HepG2 (cell line): ENCODE data around the gene RASA3. TPM values are rescaled to one million over a fixed set of nuclear protein-coding genes. Genes with fewer than 3 reads are reported as not detected.
"Not testable (repeated sequence)": the region's sequence is repeated elsewhere in the genome, so short reads cannot be mapped to it uniquely, and the experiment has no call there.

Experiments used
- ATAC-seq: fragments of 200-7000 bp; cut with Tn5 transposase; 3 replicates; pipeline ENCODE4 v1.9.1; 2020; ENCODE audit warnings: mild to moderate bottlenecking, moderate library complexity
- BruUV-seq: library from RNA; stranded (reverse); fragments of 400-500 nt; replicated peaks from 2 replicates; lab custom pipeline; 2021; lab: Mats Ljungman, UMichigan
- CTCF ChIA-PET: fragments of 300-600 bp; formaldehyde crosslinking; extraction: SDS; loops from one replicate; lab custom pipeline; 2021; ENCODE audit warnings: low total read pairs, inconsistent platforms, low intra/inter-chr PET ratio; lab: Yijun Ruan, JAX
- POLR2A ChIA-PET: fragments of 350-600 bp; sonication (Branson Sonifier 250); formaldehyde crosslinking; loops from one replicate; lab custom pipeline; 2020; ENCODE audit warnings: antibody characterized with exemption, inconsistent platforms; lab: Yijun Ruan, JAX
- DNase-seq: peaks from one replicate; pipeline ENCODE4 v3.0.0-alpha.2; 2015; ENCODE audit warnings: low spot score
- FAIRE-seq: peaks from 3 replicates; lab custom pipeline; 2011; peaks lifted over from hg19 to GRCh38; lab: Jason Lieb, UNC
- H2AFZ ChIP-seq: one replicate; pipeline ENCODE4 v1.6.1; 2011; ENCODE audit warnings: low read length, inconsistent platforms
- H3K27ac ChIP-seq: fragments of 300-600 bp; 3 replicates; pipeline ENCODE4 v1.8.0; 2011; ENCODE audit warnings: mixed run types, mild to moderate bottlenecking, mixed read lengths, low read length, inconsistent platforms; ENCODE audit not compliant: insufficient read depth; ENCODE audit errors: extremely low read length
- H3K27me3 ChIP-seq, 2 experiments: fragments of 200-600 bp in 1 of 2; 2 replicates in 1 of 2; 3 replicates in 1 of 2; pipeline versions ENCODE4 v1.6.0 to v1.8.0; 2011; ENCODE audit warnings: low read length in 2 of 2, mild to moderate bottlenecking in 2 of 2, moderate library complexity in 2 of 2, inconsistent platforms in 1 of 2; ENCODE audit not compliant: insufficient read depth in 2 of 2, control insufficient read depth in 1 of 2
- H3K36me3 ChIP-seq, 2 experiments: fragments of 200-600 bp in 1 of 2; replicated peaks in 1 of 2; 2 replicates in 1 of 2; 3 replicates in 1 of 2; pipeline versions ENCODE4 v1.5.1 to v1.8.0; 2011; ENCODE audit warnings: low read length in 2 of 2, inconsistent platforms in 1 of 2; ENCODE audit not compliant: insufficient read depth in 2 of 2, control insufficient read depth in 1 of 2
- H3K4me1 ChIP-seq: 2 replicates; pipeline ENCODE4 v1.5.1; 2012; ENCODE audit warnings: low read length, inconsistent platforms; ENCODE audit not compliant: insufficient read depth
- H3K4me2 ChIP-seq: 2 replicates; pipeline ENCODE4 v1.6.0; 2011; ENCODE audit warnings: low read depth, low read length, inconsistent platforms
- H3K4me3 ChIP-seq, 3 experiments: fragments of 200-600 bp in 1 of 3; sonication (generic), shearing (Covaris generic) in 1 of 3; replicated peaks in 1 of 3; 2 replicates each; pipeline ENCODE4 v1.5.1; 2011 to 2016; ENCODE audit warnings: low read length in 3 of 3, inconsistent platforms in 2 of 3, low read depth in 2 of 3, mild to moderate bottlenecking in 2 of 3, control low read depth in 1 of 3, mixed read lengths in 1 of 3; ENCODE audit not compliant: insufficient read depth in 1 of 3
- H3K79me2 ChIP-seq: one replicate; pipeline ENCODE4 v1.6.1; 2011; ENCODE audit warnings: low read length, inconsistent platforms; ENCODE audit not compliant: insufficient read depth
- H3K9ac ChIP-seq: 2 replicates; pipeline ENCODE4 v1.6.0; 2011; ENCODE audit warnings: mild to moderate bottlenecking, low read depth, low read length, inconsistent platforms; ENCODE audit not compliant: insufficient read depth
- H3K9me3 ChIP-seq: 2 replicates; pipeline ENCODE4 v1.5.1; 2012; ENCODE audit warnings: mild to moderate bottlenecking, low read length
- H4K20me1 ChIP-seq: 2 replicates; pipeline ENCODE4 v1.6.0; 2011; ENCODE audit warnings: inconsistent platforms, mild to moderate bottlenecking, low read length, moderate library complexity; ENCODE audit not compliant: insufficient read depth
- CC2D1A ChIP-seq: sonication (generic); formaldehyde crosslinking; IDR thresholded peaks from 2 replicates; pipeline ENCODE4 v1.8.1; 2023; ENCODE audit warnings: mild to moderate bottlenecking, missing genetic modification reagents
- EZH2 ChIP-seq: conservative IDR thresholded peaks from 2 replicates; pipeline ENCODE4 v1.6.1; 2012; ENCODE audit warnings: mild to moderate bottlenecking, low read depth, low read length, moderate library complexity
- MTA3 ChIP-seq: sonication (generic); formaldehyde crosslinking; IDR thresholded peaks from 2 replicates; pipeline ENCODE4 v1.4.0; 2020; ENCODE audit warnings: missing genetic modification reagents
- ZBTB38 ChIP-seq: sonication (generic); formaldehyde crosslinking; IDR thresholded peaks from 2 replicates; pipeline ENCODE4 v1.5.1; 2020; ENCODE audit warnings: mild to moderate bottlenecking, missing genetic modification reagents
- WGBS: methylation state at CpG from one replicate; pipeline ENCODE4 v1.1.6; 2017; ENCODE audit warnings: low lambda C conversion rate; 5-methylcytosine and 5-hydroxymethylcytosine counted together
- in situ Hi-C: cut with HindIII; loops from 2 replicates; pipeline ENCODE4 v1.10.0; 2017; ENCODE audit warnings: low pct_unique_long_range_greater_than_20kb; ENCODE audit not compliant: extremely low pct_ligation_motif_present
- intact Hi-C: fragments of 100-400 bp; cut with micrococcal nuclease; formaldehyde crosslinking; loops from one replicate; pipeline ENCODE4 v1.10.0; 2022; ENCODE audit not compliant: unreplicated experiment
- polyA plus RNA-seq, 8 experiments: library from polyadenylated mRNA; depleted of rRNA in 3 of 8; stranded (reverse) in 7 of 8; unstranded in 1 of 8; fragments of >200 nt; fragmentation: Illumina TruSeq in 4 of 8; extraction: Trizol in 4 of 8; gene quantifications; 2 replicates each; pipeline versions ENCODE4 v1.2.1 to v1.2.3, GENCODE V29; 2011 to 2016; ENCODE audit warnings: low read depth in 4 of 8, missing spikeins in 1 of 8, mixed read lengths in 1 of 8; ENCODE audit not compliant: insufficient read depth in 1 of 8
- total RNA-seq, 5 experiments: library from RNA; depleted of rRNA; stranded (reverse); fragments of >200 nt; fragmentation: Illumina TruSeq; extraction: Trizol; gene quantifications; 2 replicates each; pipeline ENCODE4 v1.2.3, GENCODE V29; 2016; ENCODE audit warnings: low read depth in 1 of 5
- TF ChIP-seq, protein P1 (sequence below): sonication (generic); formaldehyde crosslinking; IDR thresholded peaks from 2 replicates; pipeline ENCODE4 v1.9.0; 2021; ENCODE audit warnings: missing genetic modification reagents, mild to moderate bottlenecking, borderline replicate concordance

Gene RASA3
- total and polyA plus RNA-seq, 2 of the 13 experiments (the other 11 are each of a cell fraction or from before 2014, with no cell fraction given) = 0.05 TPM; not detected in 1

DNA sequence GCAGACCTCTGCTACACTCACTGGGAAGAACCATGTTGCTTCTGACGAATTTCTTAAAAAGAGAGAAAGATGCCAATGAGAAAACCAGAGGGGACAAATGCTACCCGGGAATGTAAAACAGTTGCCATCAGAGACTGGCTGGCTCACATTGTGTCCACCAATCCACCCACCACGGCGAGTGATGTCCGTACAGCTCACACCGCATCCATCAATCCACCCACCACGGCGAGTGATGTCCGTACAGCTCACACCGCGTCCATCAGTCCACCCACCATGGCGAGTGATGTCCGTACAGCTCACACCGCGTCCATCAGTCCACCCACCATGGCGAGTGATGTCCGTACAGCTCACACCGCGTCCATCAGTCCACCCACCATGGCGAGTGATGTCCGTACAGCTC is 19.0 kb downstream of the RASA3 start:
- 7% methylated on average over 4 of the region's 21 CpGs for WGBS
- POLR2A ChIA-PET = not testable (repeated sequence)

GRCh38 chr13:114112826-114113322 is 19.5 kb downstream of the RASA3 start:
- ChIA-PET POLR2A (no interaction called here), CTCF (no interaction called here)
- no peak overlapping the region for H3K4me2 ChIP-seq
- no peaks in the 10 kb centered on the region for H4K20me1 ChIP-seq
- no peak overlapping the region for H2AFZ ChIP-seq
- FAIRE-seq = no peak
- H3K27ac ChIP-seq = no peak overlapping the region
- no peak for TF ChIP-seq MTA3 (CRISPR knock-in tag)
- peak; percentile 32; the same call in 1 of the 2 replicates for TF ChIP-seq EZH2
- TF ChIP-seq CC2D1A (CRISPR knock-in tag) = no peak
- TF ChIP-seq, protein P1, sequence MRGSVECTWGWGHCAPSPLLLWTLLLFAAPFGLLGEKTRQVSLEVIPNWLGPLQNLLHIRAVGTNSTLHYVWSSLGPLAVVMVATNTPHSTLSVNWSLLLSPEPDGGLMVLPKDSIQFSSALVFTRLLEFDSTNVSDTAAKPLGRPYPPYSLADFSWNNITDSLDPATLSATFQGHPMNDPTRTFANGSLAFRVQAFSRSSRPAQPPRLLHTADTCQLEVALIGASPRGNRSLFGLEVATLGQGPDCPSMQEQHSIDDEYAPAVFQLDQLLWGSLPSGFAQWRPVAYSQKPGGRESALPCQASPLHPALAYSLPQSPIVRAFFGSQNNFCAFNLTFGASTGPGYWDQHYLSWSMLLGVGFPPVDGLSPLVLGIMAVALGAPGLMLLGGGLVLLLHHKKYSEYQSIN (CRISPR knock-in tag) = no peak
- TF ChIP-seq ZBTB38 = no peak
- no peak for DNase-seq
- no peaks in the 10 kb centered on the region for H3K36me3 ChIP-seq
- intact Hi-C loops = no loop called here
- no peak overlapping the region for H3K9ac ChIP-seq
- no peaks in the 10 kb centered on the region for H3K79me2 ChIP-seq
- peaks cover 14 to 61% of the 10 kb centered on the region in 2 experiments for H3K27me3 ChIP-seq
- 33% methylated on average over 4 of the region's 12 CpGs for WGBS
- H3K9me3 ChIP-seq = no peaks in the 10 kb centered on the region
- in situ Hi-C loops = no loop called here
- peaks cover 17% of the 10 kb centered on the region for H3K4me1 ChIP-seq
- no TSS peak for BruUV-seq
- ATAC-seq = peak; percentile 45
- no peak overlapping the region for H3K4me3 ChIP-seq

More for the DNA sequence above, 19.0 kb downstream of the RASA3 start:
- Histone ChIP-seq H3K27me3 (peaks cover 14 to 57% of the 10 kb centered on the region in 2 experiments), H3K4me1 (peaks cover 21% of the 10 kb centered on the region)
- H3K9me3 ChIP-seq, FAIRE-seq, CTCF ChIA-PET, H3K27ac ChIP-seq, H3K79me2 ChIP-seq, H3K9ac ChIP-seq, BruUV-seq, in situ Hi-C loops, intact Hi-C loops, H2AFZ ChIP-seq, H3K4me2 ChIP-seq, H4K20me1 ChIP-seq, H3K36me3 ChIP-seq, ATAC-seq, DNase-seq, H3K4me3 ChIP-seq: not testable (repeated sequence)
